HEK293 (cell line): ENCODE results near the gene PPP6R1.

Experiments used
- CTCF ChIA-PET: fragments of 350-600 bp; formaldehyde crosslinking; extraction: SDS; loops from one replicate; lab custom pipeline; 2021; ENCODE audit warnings: antibody characterized with exemption; lab: Yijun Ruan, JAX
- POLR2A ChIA-PET: fragments of 300-600 bp; formaldehyde crosslinking; extraction: SDS; loops from one replicate; lab custom pipeline; 2020; ENCODE audit warnings: antibody characterized with exemption, inconsistent platforms; lab: Yijun Ruan, JAX
- H3K27ac ChIP-seq: fragments of 200-500 bp; sonication (Bioruptor generic); 2 replicates; pipeline ENCODE4 v1.5.1; 2014; ENCODE audit warnings: low read depth, low read length, control low read depth, inconsistent platforms; ENCODE audit errors: extremely low read depth
- H3K36me3 ChIP-seq, 2 experiments: fragments of 200-500 bp in 1 of 2; sonication (Bioruptor generic) in 1 of 2; 1 replicate in 1 of 2; 2 replicates in 1 of 2; pipeline ENCODE4 v1.5.1; 2014 to 2017; ENCODE audit warnings: inconsistent platforms in 2 of 2, low read length in 2 of 2; ENCODE audit not compliant: control insufficient read depth in 2 of 2, insufficient read depth in 1 of 2
- H3K4me1 ChIP-seq: fragments of 200-500 bp; sonication (Bioruptor generic); 2 replicates; pipeline ENCODE4 v1.5.1; 2014; ENCODE audit warnings: mild to moderate bottlenecking, low read length, inconsistent platforms; ENCODE audit not compliant: control insufficient read depth, insufficient read depth
- H3K4me3 ChIP-seq: 2 replicates; pipeline ENCODE4 v1.5.1; 2011; ENCODE audit warnings: low read depth, mild to moderate bottlenecking, control low read depth, low read length, moderate library complexity
- H3K9me3 ChIP-seq: fragments of 200-500 bp; sonication (Bioruptor generic); 2 replicates; pipeline ENCODE4 v1.5.1; 2014; ENCODE audit warnings: low read depth, low read length, inconsistent platforms; ENCODE audit not compliant: control insufficient read depth, insufficient read depth
- GLI2 ChIP-seq: fragments of 450-650 bp; formaldehyde crosslinking; IDR thresholded peaks from 2 replicates; pipeline ENCODE4; 2017; ENCODE audit warnings: missing biosample characterization, missing genetic modification characterization, low read depth, borderline replicate concordance
- REST ChIP-seq: fragments of 450-650 bp; formaldehyde crosslinking; IDR thresholded peaks from 2 replicates; pipeline ENCODE4 v1.5.1; 2016; ENCODE audit warnings: missing biosample characterization, missing genetic modification characterization
- SCRT1 ChIP-seq: fragments of 450-650 bp; formaldehyde crosslinking; IDR thresholded peaks from 2 replicates; pipeline ENCODE4 v1.5.1; 2016; ENCODE audit warnings: missing biosample characterization, missing genetic modification characterization, borderline replicate concordance
- SP3 ChIP-seq: fragments of 450-650 bp; formaldehyde crosslinking; IDR thresholded peaks from 2 replicates; pipeline ENCODE4 v1.5.1; 2016; ENCODE audit warnings: missing biosample characterization, missing genetic modification characterization
- ZNF211 ChIP-seq: fragments of 450-650 bp; formaldehyde crosslinking; IDR thresholded peaks from 2 replicates; pipeline ENCODE4 v1.5.1; 2016; ENCODE audit warnings: low read depth, missing biosample characterization, missing genetic modification characterization
- ZNF248 ChIP-seq: fragments of 450-650 bp; formaldehyde crosslinking; IDR thresholded peaks from 2 replicates; pipeline ENCODE4 v1.5.1; 2017; ENCODE audit warnings: missing biosample characterization, missing genetic modification characterization
- ZNF280D ChIP-seq: fragments of 450-650 bp; formaldehyde crosslinking; IDR thresholded peaks from 2 replicates; pipeline ENCODE4 v1.5.1; 2016; ENCODE audit warnings: missing biosample characterization, missing genetic modification characterization
- ZNF473 ChIP-seq: fragments of 450-650 bp; formaldehyde crosslinking; IDR thresholded peaks from 2 replicates; pipeline ENCODE4 v1.5.1; 2017; ENCODE audit warnings: missing biosample characterization, missing genetic modification characterization
- ZNF518A ChIP-seq: fragments of 450-650 bp; formaldehyde crosslinking; conservative IDR thresholded peaks from 2 replicates; pipeline ENCODE4 v1.5.1; 2016; ENCODE audit warnings: low read depth, missing biosample characterization, missing genetic modification characterization
- ZNF580 ChIP-seq: fragments of 450-650 bp; formaldehyde crosslinking; IDR thresholded peaks from 2 replicates; pipeline ENCODE4 v1.5.1; 2016; ENCODE audit warnings: missing biosample characterization, missing genetic modification characterization
- ZNF645 ChIP-seq: fragments of 450-650 bp; formaldehyde crosslinking; IDR thresholded peaks from 2 replicates; pipeline ENCODE4; 2016; ENCODE audit warnings: missing biosample characterization, missing genetic modification characterization
- ZNF768 ChIP-seq: fragments of 450-650 bp; formaldehyde crosslinking; IDR thresholded peaks from 2 replicates; pipeline ENCODE4 v1.5.1; 2018; ENCODE audit warnings: missing biosample characterization, mild to moderate bottlenecking, missing genetic modification characterization
- ZSCAN16 ChIP-seq: fragments of 450-650 bp; formaldehyde crosslinking; IDR thresholded peaks from 2 replicates; pipeline ENCODE4 v1.5.1; 2016; ENCODE audit warnings: missing biosample characterization, missing genetic modification characterization

PPP6R1 gene

GRCh38 chr19:55199620-55200204, 59.1 kb downstream of the PPP6R1 start (continued):
- TF ChIP-seq ZNF518A (tag by site-specific recombination) (no peak), ZNF280D (no peak), GLI2 (tag by site-specific recombination) (no peak), SP3 (tag by site-specific recombination) (no peak), ZNF248 (tag by site-specific recombination) (no peak), SCRT1 (tag by site-specific recombination) (no peak), ZNF580 (tag by site-specific recombination) (no peak), ZSCAN16 (tag by site-specific recombination) (no peak)

- Histone ChIP-seq H3K9me3 (no peaks in the 10 kb centered on the region), H3K36me3 (no peaks in the 10 kb centered on the region), H3K4me1 (no peaks in the 10 kb centered on the region), H3K27ac (no peak overlapping the region), H3K4me3 (no peak overlapping the region)
- POLR2A ChIA-PET = interaction anchor here (0.8 to 1.0 kb wide), 2 partner anchors 8 to 209 kb away, joined by 3 to 4 read pairs; partner anchors contain the start of gene UBE2S
- TF ChIP-seq ZNF473 (tag by site-specific recombination) (no peak), ZNF645 (tag by site-specific recombination) (no peak), ZNF211 (tag by site-specific recombination) (no peak), REST (tag by site-specific recombination) (peak; percentile 93), ZNF768 (tag by site-specific recombination) (no peak)
- CTCF ChIA-PET = interaction anchor here (2.6 kb wide), 1 partner anchor 58 kb away, joined by 12 read pairs; no protein-coding TSS in a partner anchor
Observed at GRCh38 chr19:55198651-55199050, 60.2 kb downstream of the PPP6R1 start.
